ENCODE data around the gene RFX7. TPM values are rescaled to one million over a fixed set of nuclear protein-coding genes. Genes with fewer than 3 reads are reported as not detected.
A peak's percentile ranks its signal among the peaks of the same experiment; 100 is the strongest.

The RFX7 gene
- total RNA-seq, 1 experiment from 2014 or later = 43.4 TPM

GRCh38 chr15:56242576-56243162 lies 1.0 kb downstream of the RFX7 start:
- Histone ChIP-seq H3K9ac (ENCODE audit: extremely low read depth, insufficient read length, low read length) (peak overlapping the region; percentile 79), H2AK5ac (ENCODE audit: insufficient read length, low read length) (no peak overlapping the region), H4K8ac (replicated peaks; ENCODE audit: insufficient read length, low read depth, low read length) (no peak overlapping the region), H3K4me1 (ENCODE audit: insufficient read depth, low read length) (peaks cover 6% of the 10 kb centered on the region), H3K23ac (ENCODE audit: insufficient read length, low read depth, low read length) (no peak overlapping the region), H2BK20ac (ENCODE audit: low read depth, low read length, poor library complexity, severe bottlenecking) (no peak overlapping the region), H3K79me2 (ENCODE audit: insufficient read depth, low read length) (peaks cover 25% of the 10 kb centered on the region; the same call in 1 of the 2 replicates), H3K27ac (ENCODE audit: insufficient read length, low read depth, low read length) (no peak overlapping the region), H2BK120ac (ENCODE audit: low read depth, low read length, poor library complexity, severe bottlenecking) (no peak overlapping the region), H3K23me2 (ENCODE audit: insufficient read length, low read depth, low read length, poor library complexity, severe bottlenecking) (peaks cover 3% of the 10 kb centered on the region), H3K4me2 (ENCODE audit: insufficient read depth, insufficient read length, low read length) (peak overlapping the region; percentile 95), H3K56ac (ENCODE audit: insufficient read length, low read depth, low read length) (no peak overlapping the region), H2AFZ (ENCODE audit: low read length) (no peak overlapping the region), H4K91ac (ENCODE audit: insufficient read length, low read depth, low read length) (no peak overlapping the region), H3K18ac (ENCODE audit: insufficient read length, low read depth, low read length) (peak overlapping the region; percentile 60), H3K9me3 (ENCODE audit: control insufficient read depth, low read depth, low read length) (no peaks in the 10 kb centered on the region), H3K27me3 (ENCODE audit: insufficient read depth, low read length) (no peaks in the 10 kb centered on the region), H4K5ac (ENCODE audit: insufficient read length, low read depth, low read length) (no peak overlapping the region), H3K79me1 (ENCODE audit: insufficient read depth, low read depth, low read length, poor library complexity, severe bottlenecking) (peaks cover under 1% of the 10 kb centered on the region), H3K4ac (ENCODE audit: low read depth, low read length) (no peak overlapping the region), H3T11ph (ENCODE audit: low read length) (no peak overlapping the region), H3K14ac (ENCODE audit: insufficient read depth, low read length) (peak overlapping the region; percentile 88; the same call in 1 of the 2 replicates), H2BK12ac (ENCODE audit: insufficient read length, low read depth, low read length) (no peak overlapping the region), H2BK5ac (ENCODE audit: insufficient read length, low read length) (no peak overlapping the region), H4K20me1 (ENCODE audit: control insufficient read depth, insufficient read depth, insufficient read length) (no peaks in the 10 kb centered on the region), H2BK15ac (ENCODE audit: low read depth, low read length) (no peak overlapping the region)
- no CpG with 5 or more reads among the region's 13 CpGs for WGBS (ENCODE audit: extremely low coverage, insufficient read length, low lambda C conversion rate)
- no peak for TF ChIP-seq CTCF (conservative IDR thresholded peaks at IDR 0.05)
- Mint-ChIP-seq H3K27ac (peak overlapping the region; percentile 81 to 97 (median 95)), H3K4me3 (peak overlapping the region; percentile 86 to 95), H3K4me1 (peaks cover 38 to 44% of the 10 kb centered on the region in 2 experiments), H3K9me3 (no peaks in the 10 kb centered on the region; a peak in 1 of 5 replicates), H3K36me3 (ENCODE audit: insufficient read depth in 1 of 3, low read depth in 3 of 3) (peaks cover 9 to 17% (median 14%) of the 10 kb centered on the region in 3 experiments), H3K27me3 (ENCODE audit: low read depth) (no peaks in the 10 kb centered on the region; the same call in 1 of the 2 replicates)
- DNase-seq = no peak

All from H9 (cell line).